ENCODE measurements around the gene GRIP2.

The GRIP2 gene

DNA sequence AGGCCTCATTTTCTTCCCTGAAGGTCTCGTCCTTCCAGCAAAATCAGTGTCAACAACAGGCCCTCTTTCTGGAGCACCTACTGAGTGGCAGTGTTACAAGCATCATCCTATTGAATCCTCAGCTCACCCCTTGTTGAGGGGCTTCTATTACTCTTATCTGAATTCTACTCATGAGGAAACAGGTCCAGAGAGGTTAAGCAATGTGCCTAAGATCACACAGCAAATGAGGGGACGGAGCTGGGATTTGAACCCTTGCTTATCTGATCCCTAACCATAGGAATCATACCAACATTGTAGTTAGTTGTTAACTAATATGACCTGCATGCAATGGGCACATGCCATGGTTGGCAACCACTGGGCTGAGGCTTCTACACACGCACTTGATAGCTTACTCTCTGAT is 74.7 kb downstream of the GRIP2 start:
- DNase-seq (ENCODE audit: low spot score), result no peak

DNA sequence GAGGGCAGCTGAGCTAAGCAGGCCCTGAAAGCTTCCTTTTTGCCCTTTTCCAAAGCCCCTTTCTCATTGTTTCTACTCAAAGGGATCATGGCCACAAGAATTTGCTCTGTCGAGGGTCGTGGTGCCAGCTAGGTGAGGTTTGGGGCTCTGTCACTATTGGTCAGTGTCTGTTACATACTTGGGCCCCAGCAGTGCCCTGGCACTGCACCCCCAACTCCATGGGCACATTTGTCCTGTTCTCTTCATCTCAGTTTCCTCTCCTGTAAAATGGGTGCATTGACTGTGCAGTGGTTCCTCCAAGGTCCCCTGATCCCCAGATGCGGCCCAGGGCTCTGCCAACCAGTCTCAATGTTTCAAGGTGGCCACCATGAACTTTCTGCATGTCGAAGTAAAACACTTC is 75.6 kb downstream of the GRIP2 start:
- no peak for DNase-seq (ENCODE audit: low spot score)

DNA sequence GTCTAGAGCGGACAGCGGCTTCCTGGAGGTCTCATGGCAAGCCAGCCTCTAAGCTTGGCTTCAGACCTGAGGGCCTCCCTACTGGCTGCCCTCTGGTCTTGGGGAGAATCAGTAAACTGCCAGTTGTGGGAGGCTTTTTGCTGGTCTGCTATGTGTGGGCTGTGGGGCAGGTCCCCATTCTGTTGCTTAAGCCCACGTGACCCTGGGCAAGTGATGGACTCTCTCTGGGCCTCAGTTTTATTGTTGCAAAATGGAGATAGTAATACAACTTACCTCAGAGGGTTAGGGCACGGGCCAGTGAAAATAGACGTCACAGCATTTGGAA is 76.0 kb downstream of the GRIP2 start:
- no peak for DNase-seq (ENCODE audit: low spot score)

DNA sequence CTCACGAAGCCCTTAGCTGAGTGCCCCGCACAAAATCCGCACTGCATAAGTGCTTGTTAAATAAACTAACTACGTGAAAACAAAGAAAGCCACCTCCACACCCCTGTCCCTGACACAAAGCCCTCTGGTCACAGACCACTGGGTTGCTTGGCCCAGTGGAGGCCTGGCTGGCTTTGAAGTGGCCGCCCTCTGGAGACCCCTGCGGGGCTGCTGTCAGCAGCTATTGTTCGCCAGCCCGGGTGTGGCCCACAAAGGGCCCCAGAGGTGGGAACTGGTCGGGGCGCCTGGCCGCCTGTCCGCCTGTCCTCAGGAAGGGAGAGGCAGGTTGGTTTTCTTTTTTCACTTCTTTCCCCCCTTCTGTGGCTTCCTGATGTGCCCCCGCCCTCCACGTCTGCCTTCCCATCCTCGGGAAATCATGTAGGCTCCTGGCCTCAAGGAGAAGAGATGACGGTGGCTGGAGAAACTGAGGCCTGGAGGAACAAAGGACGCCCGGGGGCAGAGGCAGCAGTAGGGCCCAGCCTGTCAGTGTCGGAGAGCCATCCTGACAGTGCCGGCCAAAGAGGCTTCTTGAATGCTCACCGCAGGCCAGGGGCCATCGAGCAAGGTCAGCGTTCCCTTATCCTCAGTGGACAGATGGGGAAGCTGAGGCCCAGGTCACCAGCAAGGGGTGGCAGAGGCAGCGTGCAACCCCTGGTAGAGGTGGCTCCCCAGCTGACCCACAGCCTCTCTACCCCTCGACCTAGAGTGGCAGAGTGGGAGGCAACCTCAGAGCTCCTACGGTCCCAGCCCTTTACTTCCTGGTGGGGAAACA is 76.6 kb downstream of the GRIP2 start:
- DNase-seq (ENCODE audit: low spot score), result no peak

DNA sequence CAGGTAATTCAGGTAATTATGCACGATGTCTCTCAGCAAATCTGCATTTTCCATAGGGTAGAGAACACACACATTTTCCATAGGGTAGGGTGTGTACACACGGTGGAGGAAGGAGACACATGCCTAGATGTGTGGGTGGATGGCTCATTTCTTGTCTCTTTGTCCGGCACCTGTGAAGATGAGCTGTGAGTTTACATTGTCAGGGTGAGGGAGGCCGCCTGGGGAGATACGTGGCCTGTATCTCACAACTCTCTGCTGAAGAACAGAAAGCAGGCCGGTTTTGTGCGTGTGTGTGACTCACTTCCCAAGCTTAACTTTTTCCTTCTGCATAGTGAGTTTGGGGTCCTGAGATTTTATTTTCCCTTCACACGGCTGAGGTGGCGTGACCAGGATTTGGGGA is 77.4 kb downstream of the GRIP2 start:
- no peak for DNase-seq (ENCODE audit: low spot score)

DNA sequence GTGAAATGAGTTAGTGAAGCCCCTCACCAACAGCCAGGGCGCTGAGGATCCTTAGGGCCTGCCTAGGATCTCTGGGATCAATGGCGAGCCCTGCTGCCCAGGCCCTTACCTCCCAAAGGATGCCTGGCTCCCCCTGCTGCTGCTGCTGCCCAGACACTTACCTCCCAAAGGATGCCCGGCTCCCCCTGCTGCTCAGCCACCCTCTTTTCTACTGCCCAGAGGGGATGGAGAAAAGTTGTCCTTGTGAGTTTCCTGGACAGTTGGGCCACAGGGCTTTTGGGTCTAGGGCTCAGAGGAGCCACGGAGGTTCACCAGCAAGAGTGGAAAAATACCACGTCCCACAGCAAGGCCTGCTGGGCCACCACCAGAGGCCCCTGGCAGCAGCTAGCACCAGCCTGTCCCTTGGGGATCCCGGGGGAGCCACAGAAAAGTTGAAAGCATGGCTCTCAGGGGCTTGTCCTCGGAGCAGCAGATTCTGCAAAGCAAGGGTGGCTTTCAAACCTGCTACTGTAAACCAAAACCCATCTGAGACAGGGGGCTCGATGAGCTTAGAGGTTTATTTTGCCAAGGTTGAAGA is 78.3 kb downstream of the GRIP2 start:
- no peak for DNase-seq (ENCODE audit: low spot score)

DNA sequence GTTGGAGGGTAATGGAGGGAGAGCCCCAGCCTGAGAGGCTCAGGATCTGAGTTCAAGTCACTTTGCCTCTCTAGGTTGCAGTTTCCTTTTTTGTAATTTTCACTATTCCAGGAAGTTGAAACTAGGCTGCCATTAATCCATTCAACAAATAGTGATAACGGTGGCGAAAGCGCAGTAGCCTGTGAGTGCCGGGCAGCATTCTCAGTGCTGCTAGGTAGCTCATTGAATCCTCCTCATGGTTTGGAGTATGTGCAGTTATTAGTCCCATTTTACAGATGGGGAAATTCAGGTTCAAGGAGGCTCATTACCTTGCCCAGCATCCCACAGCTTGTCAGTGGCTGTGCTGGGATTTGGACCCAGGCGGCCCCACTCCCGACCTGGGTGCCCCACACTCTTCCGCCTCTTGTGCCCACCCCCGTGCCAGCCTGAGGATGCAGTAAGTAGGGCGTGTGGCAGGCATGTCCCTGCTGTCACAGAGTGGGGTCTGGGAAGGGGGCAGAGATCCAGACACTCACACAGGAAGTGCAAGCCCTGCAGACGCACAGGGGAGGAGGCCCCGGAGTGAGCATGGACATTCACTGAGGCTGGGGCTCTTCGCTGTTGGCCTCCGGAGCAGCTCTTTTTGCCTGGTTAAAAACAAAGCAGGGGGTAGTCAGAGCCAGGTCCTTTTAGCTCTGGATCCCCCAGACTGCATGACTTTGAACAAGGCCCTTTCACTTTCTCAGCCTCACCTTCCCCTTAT is 79.0 kb downstream of the GRIP2 start:
- no peak for DNase-seq (ENCODE audit: low spot score)

DNA sequence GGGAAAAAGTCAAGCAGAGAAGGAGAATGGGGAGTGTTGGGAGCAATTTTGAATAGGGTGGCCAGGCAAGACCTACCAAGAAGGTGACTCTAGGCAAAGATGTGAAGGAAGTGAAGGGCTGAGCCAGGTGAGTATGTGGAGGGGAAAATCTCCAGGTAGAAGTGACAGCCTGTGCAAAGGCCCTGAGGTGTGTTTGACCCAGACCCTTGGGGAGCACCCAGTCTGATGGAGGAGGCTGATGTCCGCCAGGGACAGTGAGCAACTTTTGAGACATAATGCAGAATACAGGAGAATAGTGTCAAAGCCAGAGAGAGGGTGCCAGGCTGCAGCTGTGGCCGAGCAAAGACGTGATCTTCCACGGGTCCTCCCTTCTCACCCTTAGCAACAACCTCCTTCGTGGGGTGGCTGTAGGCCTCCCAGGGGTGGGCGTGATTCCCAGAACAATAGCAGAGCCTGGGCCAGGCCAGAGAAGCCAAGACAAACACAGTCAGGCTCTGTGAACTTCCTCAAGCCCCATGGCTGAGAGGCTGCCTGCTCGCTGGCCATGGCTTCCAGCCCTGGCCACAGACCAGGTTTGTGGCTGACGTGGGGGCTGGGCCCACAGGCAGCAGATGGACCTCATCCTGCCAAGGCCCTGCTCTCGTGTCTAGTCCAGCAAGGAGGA is 79.7 kb downstream of the GRIP2 start:
- no peak for DNase-seq (ENCODE audit: low spot score)

DNA sequence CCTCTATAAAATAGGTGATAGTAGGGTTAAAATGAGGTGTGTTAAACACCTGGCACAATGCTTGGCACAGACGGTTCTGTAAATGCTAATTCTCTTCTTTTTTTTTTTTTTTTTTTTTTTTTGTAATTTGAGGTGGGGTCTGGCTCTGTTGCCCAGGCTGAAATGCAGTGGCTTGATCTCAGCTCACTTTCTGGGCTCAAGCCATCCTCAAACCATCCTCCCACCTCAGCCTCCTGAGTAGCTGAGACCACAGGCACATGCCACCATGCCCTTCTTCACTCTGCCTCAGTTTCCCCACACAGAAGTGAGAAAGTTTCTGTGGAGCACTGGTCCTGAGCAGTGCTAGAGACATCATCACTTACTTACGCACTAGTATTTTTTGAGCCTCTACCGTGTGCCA is 80.4 kb downstream of the GRIP2 start:
- no peak for DNase-seq (ENCODE audit: low spot score)

DNA sequence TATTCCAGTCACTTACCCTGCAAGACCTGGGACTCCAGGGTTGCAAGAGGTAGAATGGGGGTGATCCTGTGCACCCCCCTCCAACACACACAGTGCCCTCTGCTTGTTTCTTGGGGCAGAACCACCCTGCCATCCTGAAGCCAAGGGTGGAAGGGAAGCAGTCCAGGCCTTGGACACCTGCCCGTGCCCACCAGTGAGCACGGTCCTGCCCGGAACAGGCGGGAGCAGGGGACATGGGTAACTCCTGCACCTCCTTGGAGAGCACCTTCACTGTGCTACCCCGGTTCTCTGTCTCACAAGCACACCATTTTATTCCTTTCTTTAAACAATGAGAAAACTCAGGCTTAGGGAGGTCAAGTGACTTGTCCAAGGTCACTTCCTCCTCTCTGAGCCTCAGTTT is 80.8 kb downstream of the GRIP2 start:
- no peak for DNase-seq (ENCODE audit: low spot score)

DNA sequence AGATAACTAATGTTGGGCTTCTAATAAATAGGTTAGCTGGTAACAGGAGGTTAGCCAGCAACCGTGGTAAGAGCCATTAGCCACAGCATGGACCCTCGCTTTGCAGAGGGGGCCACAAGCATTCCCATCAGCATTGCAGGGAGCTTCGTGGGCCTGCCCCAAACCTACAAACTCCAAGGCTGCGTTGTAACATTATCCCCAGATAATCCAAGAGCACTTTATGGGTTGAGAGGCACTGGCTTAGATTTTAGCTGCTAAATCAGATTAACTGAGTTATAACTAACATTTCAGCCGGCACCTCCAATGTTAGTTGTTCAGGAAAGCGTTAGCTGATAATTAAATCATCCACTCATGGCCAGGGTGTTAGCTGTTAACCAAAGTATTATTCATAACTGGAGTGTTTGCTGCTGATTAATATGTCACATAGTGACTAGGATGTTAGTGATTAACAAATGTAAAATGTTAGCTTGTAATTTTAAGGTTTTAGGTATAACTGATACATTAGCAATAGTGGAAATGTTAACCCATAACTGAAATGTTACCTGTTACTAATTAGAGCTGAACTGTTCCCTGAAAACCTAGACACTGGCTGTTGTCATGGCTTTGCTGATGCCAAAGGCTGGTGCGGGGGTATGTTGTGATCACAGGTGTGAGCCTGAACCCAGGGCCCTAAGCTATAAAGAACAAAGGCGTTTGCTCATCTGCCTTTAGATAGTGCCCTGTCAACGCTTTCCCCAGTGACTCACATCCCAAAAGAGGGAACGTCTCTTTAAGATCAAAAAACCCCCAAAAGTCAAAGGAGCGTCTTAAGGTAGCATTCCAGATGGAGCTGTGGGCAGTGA is 81.5 kb downstream of the GRIP2 start:
- no peak for DNase-seq (ENCODE audit: low spot score)

DNA sequence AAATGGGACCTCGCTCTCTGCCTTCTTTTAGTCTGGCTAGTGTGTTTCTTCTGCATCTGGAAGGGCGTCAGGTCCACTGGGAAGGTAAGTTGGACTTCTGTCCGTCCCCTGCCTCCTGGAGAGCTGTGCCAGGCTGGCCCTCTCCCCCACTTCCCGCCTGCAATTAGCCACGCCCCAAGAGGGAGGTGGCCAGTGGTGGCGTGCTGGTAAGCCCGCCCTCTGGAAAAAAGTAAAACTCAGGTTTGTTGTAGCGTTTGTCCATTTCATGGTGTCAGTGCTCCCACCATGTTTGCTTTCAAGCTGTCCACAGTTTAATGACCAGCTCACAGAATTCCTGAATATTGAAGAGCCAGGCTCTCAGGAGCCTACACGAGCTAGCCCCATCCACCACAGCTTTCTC is 82.1 kb downstream of the GRIP2 start:
- no peak for DNase-seq (ENCODE audit: low spot score)

DNA sequence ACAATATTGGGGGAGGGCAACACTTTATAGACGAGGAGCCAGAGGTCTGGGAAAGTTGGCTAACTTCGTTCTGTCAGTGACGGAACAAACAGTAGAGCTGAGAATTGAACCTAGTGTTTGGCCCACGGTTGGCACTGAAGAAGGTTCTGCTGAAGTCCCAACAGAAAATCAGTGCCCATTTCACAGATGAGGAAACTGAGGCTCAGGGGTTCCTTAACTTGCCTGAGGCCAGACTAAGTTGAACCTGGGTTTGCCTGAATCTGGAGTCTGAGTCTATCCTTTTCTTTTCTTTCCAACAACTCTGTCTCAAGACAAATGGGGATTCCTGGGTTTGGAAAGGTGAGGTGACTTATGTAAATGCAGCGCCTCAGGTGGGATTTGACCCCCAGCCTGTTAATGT is 82.7 kb downstream of the GRIP2 start:
- DNase-seq (ENCODE audit: low spot score), result no peak

DNA sequence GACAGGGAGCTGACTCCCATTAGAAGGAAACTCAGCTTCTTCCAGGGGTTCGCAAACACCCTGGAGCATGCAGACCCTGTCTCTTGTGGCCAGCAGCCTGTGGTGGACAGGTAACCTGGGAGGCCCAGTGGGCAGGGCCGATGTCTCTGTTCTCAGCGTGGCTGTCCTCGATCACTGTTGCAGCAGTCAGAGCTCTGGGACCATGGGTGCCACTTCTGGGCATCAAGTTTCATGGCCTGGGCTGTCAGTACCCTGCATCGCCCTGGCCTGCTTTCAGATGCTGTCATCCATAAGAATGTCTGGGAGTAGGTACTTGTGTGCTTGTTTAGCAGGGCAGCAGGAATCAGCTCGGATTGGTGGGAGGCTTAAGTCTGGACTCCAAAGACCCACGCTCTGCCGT is 83.3 kb downstream of the GRIP2 start:
- DNase-seq (ENCODE audit: low spot score), result no peak

DNA sequence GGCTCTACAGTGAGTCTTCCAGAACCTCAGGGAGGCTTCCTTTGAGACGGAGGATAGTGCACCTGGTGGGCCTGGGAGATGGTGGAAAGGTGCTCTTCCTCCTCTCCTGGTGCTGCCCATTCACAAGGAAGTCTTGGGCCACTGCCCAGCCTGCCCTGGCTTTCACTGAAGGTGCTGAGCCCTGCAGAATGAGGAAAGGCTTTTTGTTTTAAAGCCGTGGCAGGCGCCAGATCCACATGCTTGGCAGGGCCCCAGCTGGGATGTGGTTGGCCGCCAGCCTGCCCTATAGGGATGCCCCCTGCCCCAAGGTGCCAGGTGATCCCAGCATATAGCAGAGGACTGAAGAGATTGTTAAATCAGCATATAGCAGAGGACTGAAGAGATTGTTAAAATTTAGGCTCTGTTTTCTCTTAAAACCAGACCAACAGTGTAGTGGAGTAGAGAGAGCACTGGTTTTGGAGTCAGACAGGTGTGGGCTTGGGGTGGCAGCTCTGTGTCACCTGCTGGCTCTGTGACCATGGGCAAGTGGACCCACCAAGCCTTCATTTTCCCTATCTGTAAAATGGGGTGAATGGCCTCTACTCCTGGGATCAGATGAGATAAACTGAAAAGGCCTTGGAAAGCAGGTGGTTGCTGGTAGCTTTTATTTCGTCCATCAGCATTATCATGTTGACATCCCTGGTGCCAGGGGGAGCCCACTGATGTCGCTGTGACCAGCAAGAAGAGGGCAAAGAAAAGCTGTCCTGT is 84.4 kb downstream of the GRIP2 start:
- no peak for DNase-seq (ENCODE audit: low spot score)

DNA sequence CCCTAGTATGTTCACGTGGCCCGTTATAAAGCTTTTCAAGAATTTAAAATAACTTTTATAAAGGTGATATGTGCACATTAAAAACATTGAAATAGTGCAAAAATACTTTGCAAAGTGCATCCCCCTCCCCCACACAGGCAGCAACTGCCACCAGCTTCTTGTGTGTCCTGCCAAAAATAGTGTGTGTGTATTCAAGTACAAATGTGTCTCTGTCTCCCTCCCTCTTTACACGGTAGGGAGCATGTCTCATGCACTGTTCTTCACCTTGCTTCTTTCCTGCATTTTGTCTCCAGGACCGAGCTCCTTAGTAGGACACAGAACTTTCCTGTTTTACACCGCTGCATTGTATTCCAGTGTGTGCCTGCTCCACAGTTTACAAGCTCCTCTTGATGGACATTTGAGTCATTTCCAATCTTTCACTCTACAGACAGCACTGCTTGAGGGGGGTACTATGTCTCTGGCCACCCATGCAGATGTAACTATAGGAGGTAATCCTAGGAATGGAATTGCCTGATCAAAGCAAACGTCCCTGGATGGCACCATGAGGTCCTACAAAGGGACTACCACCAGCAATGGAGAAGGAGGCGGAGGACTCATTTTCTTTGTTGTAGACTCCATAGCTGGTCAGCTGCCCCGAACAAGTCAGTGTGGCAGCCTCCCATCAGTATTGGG is 85.4 kb downstream of the GRIP2 start:
- DNase-seq (ENCODE audit: low spot score), result no peak

DNA sequence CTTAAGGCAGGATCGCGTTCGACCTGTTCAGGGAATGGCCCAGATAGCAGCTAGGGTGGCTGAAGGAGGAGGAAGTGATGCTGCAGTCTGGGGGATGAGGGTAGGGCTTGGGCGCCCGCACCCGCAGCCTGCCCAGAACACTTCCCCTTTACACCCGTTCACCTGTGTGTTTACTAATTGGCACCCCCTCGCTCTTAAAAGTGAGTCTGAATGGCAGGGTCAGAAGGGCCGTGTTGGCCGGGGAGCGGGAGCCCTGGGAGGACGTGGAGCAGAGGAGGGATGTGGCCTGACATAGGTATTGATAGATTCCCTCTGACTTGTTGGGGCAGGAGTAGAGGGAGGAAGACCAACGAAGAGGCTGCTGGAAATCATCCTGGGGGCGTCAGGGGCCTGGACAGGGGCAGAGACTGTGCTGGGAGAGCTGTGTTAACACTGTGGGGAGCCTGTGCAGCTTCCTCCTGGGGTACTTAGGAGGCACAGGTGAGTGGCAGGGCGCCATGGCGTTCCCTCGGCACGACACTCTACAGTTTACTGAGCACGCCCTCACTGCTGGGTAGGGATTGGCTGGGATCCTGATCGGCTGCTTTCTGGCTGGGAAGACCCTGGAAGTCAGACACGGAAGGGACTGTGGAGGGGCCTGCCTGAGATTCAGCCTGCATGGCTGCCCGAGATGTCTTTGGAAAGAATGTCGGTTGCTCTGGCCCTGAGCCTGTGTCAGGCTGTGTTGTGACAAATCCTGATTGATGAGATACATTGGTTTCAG is 86.1 kb downstream of the GRIP2 start:
- no peak for DNase-seq (ENCODE audit: low spot score)

DNA sequence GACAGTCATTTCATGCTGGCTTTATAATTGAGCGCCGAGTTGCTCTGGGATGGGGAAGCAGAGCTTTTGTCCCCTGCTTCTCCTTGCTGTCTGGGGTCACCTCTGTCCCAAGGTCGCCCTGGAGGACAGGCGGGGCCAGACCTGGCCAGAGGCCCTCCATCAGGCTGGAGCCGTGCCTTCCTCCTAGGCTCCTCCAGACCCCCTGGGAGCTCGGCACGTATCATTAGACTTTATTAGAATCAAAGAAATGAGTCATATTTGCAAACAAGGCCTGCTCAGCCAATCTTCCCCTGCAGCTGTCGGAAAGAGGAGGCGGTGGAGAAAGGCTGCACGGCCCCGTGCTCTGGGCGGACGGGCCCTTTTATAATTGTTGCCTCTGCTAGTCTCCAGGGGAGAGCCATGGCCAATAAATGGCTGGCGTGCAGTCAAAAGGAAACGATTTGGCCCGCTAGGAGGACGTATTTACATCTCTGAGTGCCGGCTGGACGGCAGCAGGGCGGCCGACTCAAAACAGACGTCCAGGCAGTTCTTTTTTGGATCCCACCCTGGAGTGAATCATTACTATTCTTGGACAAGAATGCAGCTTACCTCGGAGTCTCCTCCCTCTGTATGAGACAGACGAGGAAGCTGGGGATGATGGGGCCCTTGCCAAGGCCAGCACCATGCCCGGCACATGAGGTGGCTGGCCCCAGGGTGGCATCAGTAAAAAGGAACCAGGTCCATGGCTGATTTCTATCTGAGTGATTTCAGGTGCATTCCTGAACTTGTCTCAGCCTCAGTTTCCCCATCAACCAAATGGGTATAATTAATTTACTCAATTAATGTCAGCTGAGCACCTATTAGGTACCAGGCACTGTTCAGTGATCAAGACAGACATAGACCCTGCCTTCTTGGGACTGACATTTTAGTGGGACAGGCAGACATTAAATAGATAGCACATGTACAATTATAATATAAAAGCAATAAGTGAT is 87.1 kb downstream of the GRIP2 start:
- no peak for DNase-seq (ENCODE audit: low spot score)
